ENCODE results near the gene PPP2R2C.

The PPP2R2C gene

DNA sequence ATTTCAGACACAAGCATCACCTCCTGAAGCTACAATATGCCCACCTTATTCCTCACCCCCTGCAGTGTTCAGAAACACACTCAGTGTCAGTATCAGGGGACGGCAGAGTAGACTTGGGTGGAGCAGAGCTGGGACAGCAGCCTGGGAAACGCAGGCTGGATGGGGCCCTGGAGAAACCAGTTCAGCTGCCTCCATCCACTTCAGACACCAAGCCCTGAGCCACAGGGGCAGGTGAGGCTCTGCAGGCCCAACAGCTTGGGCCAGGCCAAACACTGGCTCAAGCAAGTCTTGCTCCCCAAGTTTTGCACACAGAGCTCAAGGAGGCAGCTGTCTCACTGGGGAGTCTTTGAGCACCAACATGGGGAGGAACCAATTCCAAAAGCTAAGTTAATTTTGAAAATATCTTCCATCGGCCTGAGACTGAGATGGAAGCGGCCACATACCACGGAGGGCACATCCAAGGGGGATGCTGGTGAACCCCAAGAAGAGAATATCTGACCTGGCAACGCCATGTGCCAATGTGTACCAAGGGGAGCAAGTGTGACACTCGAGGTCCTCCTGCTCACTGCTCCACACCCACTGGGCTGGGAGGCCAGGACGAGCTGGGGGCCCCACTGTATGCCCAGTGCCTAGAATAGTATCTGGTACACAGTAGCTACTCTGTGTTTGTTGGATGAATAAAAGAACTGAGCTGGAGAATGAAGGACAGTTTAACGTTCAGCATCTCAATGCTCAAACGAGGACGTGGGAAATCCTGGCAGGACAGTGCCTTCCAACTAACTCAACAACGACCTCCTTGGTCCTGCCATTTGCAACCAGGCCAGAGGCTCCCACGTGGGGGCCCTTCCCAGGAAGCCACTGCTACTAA, 45.6 kb downstream of the PPP2R2C start:
- H3K4me3 ChIP-seq = no peak overlapping the region
- DNase-seq (ENCODE audit: low spot score in 2 of 2) = no peak
- in situ Hi-C loops (cut with MboI; ENCODE audit: low sequenced_read_pairs) = no loop called here
- H3K36me3 ChIP-seq (replicated peaks) = no peaks in the 10 kb centered on the region
- no peaks in the 10 kb centered on the region for H3K9me3 ChIP-seq
- no peaks in the 10 kb centered on the region for H3K27me3 ChIP-seq (ENCODE audit: low read depth)
- H3K4me1 ChIP-seq = no peaks in the 10 kb centered on the region

DNA sequence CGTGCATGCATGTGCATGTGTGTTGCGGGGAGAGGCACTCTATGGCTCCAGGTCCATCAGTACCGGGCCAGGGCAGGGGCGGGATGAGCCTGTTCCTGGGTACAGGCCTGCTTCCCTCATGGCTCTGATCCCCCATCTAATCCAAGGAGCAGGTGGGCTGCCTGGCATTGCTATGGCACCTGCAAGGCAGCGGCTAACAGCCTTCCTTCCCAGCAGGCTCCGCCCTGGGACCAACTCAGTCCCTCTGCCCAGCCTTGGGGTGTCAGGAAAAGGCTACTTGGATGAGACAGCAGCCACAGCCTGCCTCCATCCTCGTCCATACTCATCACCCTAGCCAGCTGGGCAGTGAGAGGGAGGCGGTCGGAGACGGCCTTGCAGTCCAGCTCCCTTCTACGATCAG, 46.5 kb downstream of the PPP2R2C start:
- Histone ChIP-seq H3K9me3 (no peaks in the 10 kb centered on the region), H3K36me3 (replicated peaks) (no peaks in the 10 kb centered on the region), H3K27me3 (ENCODE audit: low read depth) (no peaks in the 10 kb centered on the region), H3K4me1 (no peaks in the 10 kb centered on the region), H3K4me3 (no peak overlapping the region)
- no peak for DNase-seq (ENCODE audit: low spot score in 2 of 2)
- in situ Hi-C loops (cut with MboI; ENCODE audit: low sequenced_read_pairs) = no loop called here

DNA sequence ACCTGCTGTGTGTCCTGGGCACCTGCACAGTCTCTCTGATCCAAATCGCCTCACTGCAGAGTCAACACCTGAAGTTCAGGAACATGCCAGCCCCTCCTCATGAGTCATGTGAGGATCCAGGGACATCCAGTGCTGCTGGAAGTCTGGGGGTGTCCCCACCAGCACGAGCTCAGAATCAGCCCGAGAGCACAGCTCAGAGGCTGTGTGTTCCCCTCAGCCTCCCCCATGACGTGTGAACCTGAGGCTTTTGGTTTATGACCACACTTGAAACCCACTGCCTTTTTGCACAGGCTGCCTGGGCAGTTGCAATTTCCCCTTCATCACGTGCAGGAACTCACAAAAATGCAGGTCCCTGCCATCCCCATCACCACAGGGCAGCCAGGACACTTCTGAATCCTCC, 47.1 kb downstream of the PPP2R2C start:
- no peaks in the 10 kb centered on the region for H3K9me3 ChIP-seq
- no peaks in the 10 kb centered on the region for H3K4me1 ChIP-seq
- no peak overlapping the region for H3K4me3 ChIP-seq
- DNase-seq (ENCODE audit: low spot score in 2 of 2) = no peak
- H3K27me3 ChIP-seq (ENCODE audit: low read depth) = no peaks in the 10 kb centered on the region
- in situ Hi-C loops (cut with MboI; ENCODE audit: low sequenced_read_pairs) = no loop called here
- no peaks in the 10 kb centered on the region for H3K36me3 ChIP-seq (replicated peaks)

GRCh38 chr4:6424425-6424824, 48.0 kb downstream of the PPP2R2C start:
- in situ Hi-C loops (cut with MboI; ENCODE audit: low sequenced_read_pairs) = no loop called here
- Histone ChIP-seq H3K27me3 (ENCODE audit: low read depth) (no peaks in the 10 kb centered on the region), H3K4me1 (no peaks in the 10 kb centered on the region), H3K9me3 (no peaks in the 10 kb centered on the region), H3K36me3 (replicated peaks) (no peaks in the 10 kb centered on the region), H3K4me3 (no peak overlapping the region)
- no peak for DNase-seq (ENCODE audit: low spot score in 2 of 2)

GRCh38 chr4:6423575-6423974, 48.8 kb downstream of the PPP2R2C start:
- Histone ChIP-seq H3K27me3 (ENCODE audit: low read depth) (no peaks in the 10 kb centered on the region), H3K4me3 (no peak overlapping the region), H3K36me3 (replicated peaks) (no peaks in the 10 kb centered on the region), H3K4me1 (no peaks in the 10 kb centered on the region), H3K9me3 (no peaks in the 10 kb centered on the region)
- no peak for DNase-seq (ENCODE audit: low spot score in 2 of 2)
- in situ Hi-C loops (cut with MboI; ENCODE audit: low sequenced_read_pairs) = no loop called here

GRCh38 chr4:6422866-6423265, 49.5 kb downstream of the PPP2R2C start:
- no peak for DNase-seq (ENCODE audit: low spot score in 2 of 2)
- H3K36me3 ChIP-seq (replicated peaks) = no peaks in the 10 kb centered on the region
- H3K9me3 ChIP-seq = no peaks in the 10 kb centered on the region
- in situ Hi-C loops (cut with MboI; ENCODE audit: low sequenced_read_pairs) = no loop called here
- no peaks in the 10 kb centered on the region for H3K27me3 ChIP-seq (ENCODE audit: low read depth)
- no peak overlapping the region for H3K4me3 ChIP-seq
- no peaks in the 10 kb centered on the region for H3K4me1 ChIP-seq

- Histone ChIP-seq H3K9me3 (no peaks in the 10 kb centered on the region), H3K4me3 (no peak overlapping the region), H3K4me1 (no peaks in the 10 kb centered on the region), H3K36me3 (replicated peaks) (no peaks in the 10 kb centered on the region), H3K27me3 (ENCODE audit: low read depth) (no peaks in the 10 kb centered on the region)
- no peak for DNase-seq (ENCODE audit: low spot score in 2 of 2)
- in situ Hi-C loops (cut with MboI; ENCODE audit: low sequenced_read_pairs) = no loop called here
Measured at GRCh38 chr4:6422105-6422504, 50.3 kb downstream of the PPP2R2C start.

DNA sequence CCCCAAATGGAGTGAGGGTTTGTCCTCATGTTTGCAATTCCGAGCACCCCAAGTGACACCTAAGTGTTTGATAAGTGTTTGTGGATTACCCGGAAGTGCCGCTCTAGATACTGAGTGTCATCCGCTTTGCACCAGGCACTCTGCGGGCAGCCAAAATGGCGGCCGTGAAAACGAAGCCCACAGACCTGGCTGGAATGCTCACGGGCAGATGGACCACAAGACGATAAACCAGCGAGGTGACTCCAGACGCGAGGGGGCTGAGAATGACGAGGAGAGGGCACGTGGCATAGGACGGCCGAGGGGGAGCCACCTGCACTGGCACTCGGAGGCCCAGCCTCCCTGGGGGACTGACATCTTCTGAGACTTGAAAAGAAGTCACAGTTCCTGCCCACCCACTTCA, 51.0 kb downstream of the PPP2R2C start:
- no peaks in the 10 kb centered on the region for H3K9me3 ChIP-seq
- H3K4me3 ChIP-seq = no peak overlapping the region
- H3K4me1 ChIP-seq = no peaks in the 10 kb centered on the region
- in situ Hi-C loops (cut with MboI; ENCODE audit: low sequenced_read_pairs) = no loop called here
- DNase-seq (ENCODE audit: low spot score in 2 of 2) = no peak
- H3K27me3 ChIP-seq (ENCODE audit: low read depth) = no peaks in the 10 kb centered on the region
- no peaks in the 10 kb centered on the region for H3K36me3 ChIP-seq (replicated peaks)

- Histone ChIP-seq H3K9me3 (no peaks in the 10 kb centered on the region), H3K27me3 (ENCODE audit: low read depth) (no peaks in the 10 kb centered on the region), H3K4me3 (no peak overlapping the region), H3K4me1 (no peaks in the 10 kb centered on the region), H3K36me3 (replicated peaks) (no peaks in the 10 kb centered on the region)
- DNase-seq (ENCODE audit: low spot score in 2 of 2) = no peak
- in situ Hi-C loops (cut with MboI; ENCODE audit: low sequenced_read_pairs) = no loop called here
Measured at GRCh38 chr4:6420972-6421371, 51.4 kb downstream of the PPP2R2C start.

DNA sequence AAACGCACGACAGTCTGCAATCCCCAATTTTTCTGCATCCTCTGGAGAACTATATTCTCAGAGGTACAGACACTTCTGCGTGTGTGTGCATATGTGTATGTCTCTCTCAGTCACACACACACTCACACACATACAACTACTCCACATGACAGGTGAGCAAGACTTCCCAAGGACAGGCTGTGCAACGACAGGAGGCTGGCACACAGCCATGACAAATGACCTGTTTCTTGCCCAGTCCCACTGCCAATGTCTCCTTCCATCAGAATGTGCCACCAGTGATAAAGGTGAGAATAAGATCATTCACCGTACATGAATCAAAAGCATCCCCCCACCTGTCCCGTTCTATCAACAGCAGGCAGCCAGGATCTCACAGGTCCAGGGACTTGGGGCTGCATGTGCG, 52.4 kb downstream of the PPP2R2C start:
- Histone ChIP-seq H3K9me3 (no peaks in the 10 kb centered on the region), H3K36me3 (replicated peaks) (no peaks in the 10 kb centered on the region), H3K27me3 (ENCODE audit: low read depth) (no peaks in the 10 kb centered on the region), H3K4me3 (no peak overlapping the region), H3K4me1 (no peaks in the 10 kb centered on the region)
- DNase-seq (ENCODE audit: low spot score in 2 of 2) = no peak
- in situ Hi-C loops (cut with MboI; ENCODE audit: low sequenced_read_pairs) = no loop called here

GRCh38 chr4:6419452-6420028, 52.9 kb downstream of the PPP2R2C start:
- no peak for DNase-seq (ENCODE audit: low spot score in 2 of 2)
- in situ Hi-C loops (cut with MboI; ENCODE audit: low sequenced_read_pairs) = no loop called here
- Histone ChIP-seq H3K4me1 (no peaks in the 10 kb centered on the region), H3K9me3 (no peaks in the 10 kb centered on the region), H3K4me3 (no peak overlapping the region), H3K36me3 (replicated peaks) (no peaks in the 10 kb centered on the region), H3K27me3 (ENCODE audit: low read depth) (no peaks in the 10 kb centered on the region)

- no peaks in the 10 kb centered on the region for H3K9me3 ChIP-seq
- H3K4me3 ChIP-seq = no peak overlapping the region
- no peaks in the 10 kb centered on the region for H3K36me3 ChIP-seq (replicated peaks)
- H3K4me1 ChIP-seq = no peaks in the 10 kb centered on the region
- no peak for DNase-seq (ENCODE audit: low spot score in 2 of 2)
- in situ Hi-C loops (cut with MboI; ENCODE audit: low sequenced_read_pairs) = no loop called here
- H3K27me3 ChIP-seq (ENCODE audit: low read depth) = no peaks in the 10 kb centered on the region
Measured at GRCh38 chr4:6418193-6418755, 54.1 kb downstream of the PPP2R2C start.

DNA sequence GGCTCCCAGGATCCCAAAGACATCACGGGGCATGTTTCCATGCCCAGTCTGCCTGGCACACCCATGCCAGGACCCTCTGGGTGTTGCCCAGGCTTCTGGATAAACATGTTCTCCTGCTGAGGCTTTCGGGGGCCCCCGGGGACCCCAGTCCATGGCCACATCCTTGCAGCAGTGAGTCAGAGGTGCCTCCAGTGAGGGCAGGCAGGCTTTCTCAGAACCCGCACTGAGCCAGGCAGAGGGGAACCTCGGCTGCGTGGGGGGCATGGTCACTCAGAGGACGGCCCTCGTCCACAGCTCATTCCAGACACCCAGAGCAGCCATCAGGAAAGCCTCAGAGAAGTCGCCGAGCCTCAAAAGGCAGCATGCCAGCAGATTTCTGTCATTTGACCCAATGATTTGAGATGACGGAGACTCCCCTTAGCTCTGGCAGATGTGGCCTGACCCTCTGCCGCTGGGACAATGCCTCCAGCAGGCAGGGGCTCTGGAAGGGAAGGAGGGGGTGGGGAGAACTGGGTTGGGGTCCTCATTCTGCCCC, 54.8 kb downstream of the PPP2R2C start:
- Histone ChIP-seq H3K9me3 (no peaks in the 10 kb centered on the region), H3K36me3 (replicated peaks) (no peaks in the 10 kb centered on the region), H3K4me1 (no peaks in the 10 kb centered on the region), H3K4me3 (no peak overlapping the region), H3K27me3 (ENCODE audit: low read depth) (no peaks in the 10 kb centered on the region)
- in situ Hi-C loops (cut with MboI; ENCODE audit: low sequenced_read_pairs) = no loop called here
- DNase-seq (ENCODE audit: low spot score in 2 of 2) = no peak

DNA sequence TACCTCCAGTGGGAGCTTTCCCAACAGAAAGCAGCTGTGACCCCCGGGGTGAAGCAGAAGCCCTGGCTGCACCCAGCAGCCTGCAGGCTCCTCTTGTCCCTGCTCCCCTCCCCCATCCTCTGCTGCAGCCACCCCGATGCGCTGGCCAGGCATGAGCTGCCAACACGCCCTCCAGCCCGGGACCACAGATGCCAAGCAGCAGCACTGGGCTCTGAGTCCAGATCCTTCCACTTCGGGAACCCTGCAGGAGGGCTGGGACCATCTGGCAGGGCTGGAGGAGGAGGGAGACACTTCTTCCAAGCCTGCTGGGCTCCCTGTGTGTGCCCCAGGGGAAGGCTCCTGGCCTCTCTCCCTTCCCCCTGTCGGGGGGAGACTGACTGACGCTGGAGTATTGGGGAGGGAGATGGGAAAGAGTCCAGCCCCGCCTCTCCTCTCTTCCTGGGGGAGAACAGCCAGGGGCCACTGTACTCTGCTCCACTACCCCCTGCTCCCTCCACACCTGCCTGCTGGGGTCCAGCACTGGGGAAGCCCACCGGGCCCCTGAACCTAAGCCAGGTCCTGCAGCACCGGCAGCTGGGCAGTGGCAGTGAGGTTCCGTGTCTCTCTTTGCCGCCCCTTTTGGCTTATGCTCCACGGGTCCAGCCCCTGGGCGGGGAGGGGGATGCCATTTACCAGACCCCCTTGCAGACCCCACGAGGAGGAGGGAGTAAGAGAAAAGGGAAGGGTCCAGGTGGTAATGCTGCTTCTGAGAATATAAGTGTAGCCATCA, 55.7 kb downstream of the PPP2R2C start:
- H3K36me3 ChIP-seq (replicated peaks) = no peaks in the 10 kb centered on the region
- H3K9me3 ChIP-seq = no peaks in the 10 kb centered on the region
- no peaks in the 10 kb centered on the region for H3K4me1 ChIP-seq
- DNase-seq (ENCODE audit: low spot score in 2 of 2) = no peak
- in situ Hi-C loops (cut with MboI; ENCODE audit: low sequenced_read_pairs) = no loop called here
- no peak overlapping the region for H3K4me3 ChIP-seq
- H3K27me3 ChIP-seq (ENCODE audit: low read depth) = no peaks in the 10 kb centered on the region

All from HAP-1 (cell line).